ENCODE results near the gene TOP3A. TPM values are rescaled to one million over a fixed set of nuclear protein-coding genes. Genes with fewer than 3 reads are reported as not detected.
A peak's percentile ranks its signal among the peaks of the same experiment; 100 is the strongest.
"Not testable (repeated sequence)": the region's sequence is repeated elsewhere in the genome, so short reads cannot be mapped to it uniquely, and the experiment has no call there.

The TOP3A gene
- total and polyA plus RNA-seq, 3 experiments from 2014 or later: 21.7 to 72.8 (median 69.7) TPM

GRCh38 chr17:18360518-18360917, 45.7 kb upstream of the TOP3A start:
- Mint-ChIP-seq H3K27me3 (no peaks in the 10 kb centered on the region), H3K4me3 (peak overlapping the region in 3 of 7 donors; percentile 20 to 56 (median 24)), H3K4me1 (peaks cover 14 to 20% (median 17%) of the 10 kb centered on the region in 3 donors), H3K27ac (peak overlapping the region in 2 of 8 donors; percentile 51 to 74), H3K9me3 (no peaks in the 10 kb centered on the region), H3K36me3 (peaks cover 0 to 12% (median under 1%) of the 10 kb centered on the region in 3 donors)
- Histone ChIP-seq H3K27me3 (ENCODE audit: insufficient read depth, low read length, poor library complexity, severe bottlenecking) (no peaks in the 10 kb centered on the region), H3K4me1 (ENCODE audit: insufficient read depth, low read length) (peaks cover 8% of the 10 kb centered on the region), H3K9me3 (ENCODE audit: low read length) (no peaks in the 10 kb centered on the region), H3K27ac (ENCODE audit: low read depth, low read length) (no peak overlapping the region), H3K4me3 (ENCODE audit: low read length) (no peak overlapping the region), H3K36me3 (ENCODE audit: insufficient read depth, low read length) (no peaks in the 10 kb centered on the region)
- ChIA-PET CTCF (no interaction called here), POLR2A (no interaction called here)
- DNase-seq: no peak

- H3K27ac ChIP-seq (ENCODE audit: low read depth, low read length): no peak overlapping the region
- H3K4me1 ChIP-seq (ENCODE audit: insufficient read depth, low read length): no peaks in the 10 kb centered on the region
- no peaks in the 10 kb centered on the region for H3K9me3 Mint-ChIP-seq
- no peak overlapping the region for H3K27ac Mint-ChIP-seq
- H3K36me3 ChIP-seq (ENCODE audit: insufficient read depth, low read length): peaks cover 8% of the 10 kb centered on the region
- ChIA-PET POLR2A (no interaction called here), CTCF (no interaction called here)
- no peaks in the 10 kb centered on the region for H3K27me3 Mint-ChIP-seq
- H3K4me3 Mint-ChIP-seq: no peak overlapping the region
- DNase-seq: no peak
- peaks cover 0 to 36% (median 5%) of the 10 kb centered on the region in 3 donors for H3K36me3 Mint-ChIP-seq
- H3K9me3 ChIP-seq (ENCODE audit: low read length): no peaks in the 10 kb centered on the region
- no peaks in the 10 kb centered on the region for H3K27me3 ChIP-seq (ENCODE audit: insufficient read depth, low read length, poor library complexity, severe bottlenecking)
- peaks cover 0 to 1% (median under 1%) of the 10 kb centered on the region in 3 donors for H3K4me1 Mint-ChIP-seq
- no peak overlapping the region for H3K4me3 ChIP-seq (ENCODE audit: low read length)
These were observed 41.8 kb upstream of the TOP3A start for GRCh38 chr17:18356624-18357023.

DNA sequence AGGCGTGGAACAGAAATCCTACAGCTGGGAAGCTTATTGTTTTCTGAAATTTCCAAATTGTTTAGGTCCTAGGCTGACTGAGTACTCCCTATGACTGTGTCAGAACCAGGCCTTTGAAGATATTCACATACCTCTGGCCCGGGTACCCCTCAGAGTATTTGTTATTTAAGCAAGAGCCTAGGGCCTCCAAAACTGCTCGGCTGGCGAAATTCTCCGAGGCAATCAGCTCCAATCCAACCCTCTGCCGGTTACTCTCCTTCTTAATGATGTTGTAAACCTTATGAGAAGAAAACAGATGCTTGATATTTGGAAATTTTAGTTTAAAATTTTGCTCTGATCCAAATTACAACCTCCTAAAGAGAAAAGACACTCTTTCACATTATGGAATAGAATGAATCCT, 38.7 kb upstream of the TOP3A start:
- H3K27me3 ChIP-seq (ENCODE audit: insufficient read depth, low read length, poor library complexity, severe bottlenecking): no peaks in the 10 kb centered on the region

GRCh38 chr17:18344021-18344420, 29.2 kb upstream of the TOP3A start:
- peak overlapping the region in 2 of 8 donors; percentile 26 to 78 for H3K27ac Mint-ChIP-seq
- peaks cover 4 to 66% (median 14%) of the 10 kb centered on the region in 3 donors for H3K36me3 Mint-ChIP-seq
- no peak overlapping the region for H3K4me3 Mint-ChIP-seq
- no peaks in the 10 kb centered on the region for H3K9me3 ChIP-seq (ENCODE audit: low read length)
- peaks cover 0 to 4% (median 0%) of the 10 kb centered on the region in 3 donors for H3K4me1 Mint-ChIP-seq
- H3K4me1 ChIP-seq (ENCODE audit: insufficient read depth, low read length): no peaks in the 10 kb centered on the region
- H3K9me3 Mint-ChIP-seq: no peaks in the 10 kb centered on the region
- H3K4me3 ChIP-seq (ENCODE audit: low read length): no peak overlapping the region
- DNase-seq: no peak
- ChIA-PET POLR2A (no interaction called here), CTCF (no interaction called here)
- no peaks in the 10 kb centered on the region for H3K27me3 Mint-ChIP-seq
- H3K27me3 ChIP-seq (ENCODE audit: insufficient read depth, low read length, poor library complexity, severe bottlenecking): no peaks in the 10 kb centered on the region
- no peak overlapping the region for H3K27ac ChIP-seq (ENCODE audit: low read depth, low read length)
- peaks cover 3% of the 10 kb centered on the region for H3K36me3 ChIP-seq (ENCODE audit: insufficient read depth, low read length)

More for the DNA sequence above, 38.7 kb upstream of the TOP3A start:
- H3K4me1 Mint-ChIP-seq: peaks cover 0 to 1% (median 0%) of the 10 kb centered on the region in 3 donors
- POLR2A ChIA-PET: no interaction called here
- peaks cover 8% of the 10 kb centered on the region for H3K36me3 ChIP-seq (ENCODE audit: insufficient read depth, low read length)
- H3K27me3 Mint-ChIP-seq: no peaks in the 10 kb centered on the region
- no peak overlapping the region for H3K4me3 Mint-ChIP-seq
- no peak overlapping the region for H3K27ac ChIP-seq (ENCODE audit: low read depth, low read length)
- no peaks in the 10 kb centered on the region for H3K9me3 ChIP-seq (ENCODE audit: low read length)
- H3K27ac Mint-ChIP-seq: peak overlapping the region in 1 of 8 donors; percentile 41
- peaks cover 0 to 43% (median 5%) of the 10 kb centered on the region in 3 donors for H3K36me3 Mint-ChIP-seq
- H3K4me3 ChIP-seq (ENCODE audit: low read length): no peak overlapping the region
- H3K9me3 Mint-ChIP-seq: no peaks in the 10 kb centered on the region
- no peaks in the 10 kb centered on the region for H3K4me1 ChIP-seq (ENCODE audit: insufficient read depth, low read length)
- CTCF ChIA-PET: no interaction called here
- DNase-seq: no peak

GRCh38 chr17:18339933-18340332, 25.1 kb upstream of the TOP3A start:
- Mint-ChIP-seq H3K27me3 (no peaks in the 10 kb centered on the region), H3K4me1 (peaks cover 0 to 4% (median 0%) of the 10 kb centered on the region in 3 donors), H3K4me3 (no peak overlapping the region), H3K27ac (no peak overlapping the region), H3K9me3 (no peaks in the 10 kb centered on the region), H3K36me3 (peaks cover 0 to 60% (median 10%) of the 10 kb centered on the region in 3 donors)
- Histone ChIP-seq H3K4me3 (ENCODE audit: low read length) (no peak overlapping the region), H3K36me3 (ENCODE audit: insufficient read depth, low read length) (peaks cover 3% of the 10 kb centered on the region), H3K4me1 (ENCODE audit: insufficient read depth, low read length) (no peaks in the 10 kb centered on the region), H3K27me3 (ENCODE audit: insufficient read depth, low read length, poor library complexity, severe bottlenecking) (no peaks in the 10 kb centered on the region), H3K9me3 (ENCODE audit: low read length) (no peaks in the 10 kb centered on the region), H3K27ac (ENCODE audit: low read depth, low read length) (no peak overlapping the region)
- DNase-seq: no peak
- ChIA-PET CTCF (no interaction called here), POLR2A (no interaction called here)

- H3K27ac Mint-ChIP-seq; CTCF ChIA-PET; H3K4me1 ChIP-seq (ENCODE audit: insufficient read depth, low read length); H3K27ac ChIP-seq (ENCODE audit: low read depth, low read length); H3K4me1 Mint-ChIP-seq; H3K27me3 Mint-ChIP-seq; DNase-seq; H3K27me3 ChIP-seq (ENCODE audit: insufficient read depth, low read length, poor library complexity, severe bottlenecking); H3K36me3 ChIP-seq (ENCODE audit: insufficient read depth, low read length); POLR2A ChIA-PET; H3K4me3 ChIP-seq (ENCODE audit: low read length); H3K9me3 Mint-ChIP-seq; H3K4me3 Mint-ChIP-seq; H3K9me3 ChIP-seq (ENCODE audit: low read length): not testable (repeated sequence)
- H3K36me3 Mint-ChIP-seq: peaks cover 0 to 61% (median 11%) of the 10 kb centered on the region in 3 donors
These were observed 23.4 kb upstream of the TOP3A start for GRCh38 chr17:18338158-18338557.

DNA sequence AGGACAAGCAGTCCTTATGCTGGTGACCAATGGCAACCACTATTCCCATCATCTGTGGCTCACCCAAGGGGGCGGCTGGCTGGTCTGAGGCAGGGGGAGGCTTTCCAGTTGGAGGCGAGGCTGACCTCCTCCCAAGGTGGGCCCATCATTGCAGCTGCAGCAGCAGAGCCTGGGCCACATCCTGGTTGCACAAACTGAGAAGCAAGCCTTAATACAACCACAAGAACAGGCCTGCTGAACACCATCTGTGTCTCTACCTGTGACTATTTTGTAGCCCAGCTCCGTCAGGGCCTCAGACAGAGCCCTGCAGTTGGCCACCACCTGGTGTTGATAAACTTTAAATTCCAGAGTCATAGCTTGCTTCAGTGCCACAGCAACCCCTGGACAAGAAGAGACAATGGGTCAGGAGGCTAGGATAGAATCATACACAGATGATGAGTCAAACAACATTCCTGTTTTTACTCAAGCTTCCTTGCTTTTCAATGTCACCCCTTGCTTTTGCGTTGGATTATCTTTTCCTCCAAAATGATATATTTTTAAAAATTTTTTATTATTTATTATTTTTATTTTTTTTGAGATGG, 18.2 kb upstream of the TOP3A start:
- H3K27ac ChIP-seq (ENCODE audit: low read depth, low read length): no peak overlapping the region
- POLR2A ChIA-PET: no interaction called here
- no peaks in the 10 kb centered on the region for H3K27me3 ChIP-seq (ENCODE audit: insufficient read depth, low read length, poor library complexity, severe bottlenecking)
- Mint-ChIP-seq H3K27me3 (no peaks in the 10 kb centered on the region), H3K4me3 (no peak overlapping the region), H3K36me3 (peaks cover 0 to 62% (median 4%) of the 10 kb centered on the region in 3 donors), H3K9me3 (no peaks in the 10 kb centered on the region), H3K27ac (peak overlapping the region in 4 of 8 donors; percentile 84 to 96 (median 92)), H3K4me1 (peaks cover 14 to 24% (median 18%) of the 10 kb centered on the region in 3 donors)
- no peak overlapping the region for H3K4me3 ChIP-seq (ENCODE audit: low read length)
- H3K9me3 ChIP-seq (ENCODE audit: low read length): no peaks in the 10 kb centered on the region
- CTCF ChIA-PET: no interaction called here
- no peak for DNase-seq
- peaks cover 15% of the 10 kb centered on the region for H3K36me3 ChIP-seq (ENCODE audit: insufficient read depth, low read length)
- H3K4me1 ChIP-seq (ENCODE audit: insufficient read depth, low read length): peaks cover 12% of the 10 kb centered on the region

DNA sequence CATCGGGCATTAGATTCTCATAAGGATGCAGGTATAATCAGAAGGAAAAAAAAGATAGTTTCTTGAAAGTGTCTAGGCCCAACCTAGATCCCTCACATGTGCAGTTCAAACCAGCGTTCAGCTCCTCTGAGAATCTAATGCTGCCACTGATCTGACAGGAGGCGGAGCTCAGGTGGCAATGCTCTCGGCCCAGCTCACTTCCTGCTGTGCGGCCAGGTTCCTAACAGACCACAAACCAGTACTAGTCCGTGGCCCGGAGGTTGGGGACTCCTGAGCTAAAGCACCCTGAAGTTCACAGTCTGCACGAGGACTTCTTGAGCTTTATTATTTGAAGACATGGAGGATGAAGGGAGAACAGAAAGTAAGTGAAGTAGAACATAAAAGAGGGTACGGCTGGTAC, 17.1 kb upstream of the TOP3A start:
- H3K4me3 ChIP-seq (ENCODE audit: low read length): no peak overlapping the region
- no peaks in the 10 kb centered on the region for H3K27me3 Mint-ChIP-seq
- H3K27ac Mint-ChIP-seq: peak overlapping the region; percentile 31 to 96 (median 92)
- H3K9me3 Mint-ChIP-seq: no peaks in the 10 kb centered on the region
- peaks cover 16% of the 10 kb centered on the region for H3K36me3 ChIP-seq (ENCODE audit: insufficient read depth, low read length)
- CTCF ChIA-PET: interaction anchor here (0.8 to 1.0 kb wide), 2 partner anchors 9 to 31 kb away, joined by 3 read pairs; no protein-coding TSS in a partner anchor
- H3K4me1 Mint-ChIP-seq: peaks cover 14 to 24% (median 18%) of the 10 kb centered on the region in 3 donors
- H3K36me3 Mint-ChIP-seq: peaks cover 0 to 67% (median 4%) of the 10 kb centered on the region in 3 donors
- H3K4me3 Mint-ChIP-seq: peak overlapping the region in 6 of 7 donors; percentile 69 to 78 (median 72)
- POLR2A ChIA-PET: interaction anchor here (0.6 to 0.7 kb wide), 2 partner anchors 20 to 359 kb away, joined by 3 read pairs; partner anchors contain the start of gene DRC3
- peak in 2 of 5 donors; percentile 11 to 59 for DNase-seq
- no peaks in the 10 kb centered on the region for H3K27me3 ChIP-seq (ENCODE audit: insufficient read depth, low read length, poor library complexity, severe bottlenecking)
- H3K27ac ChIP-seq (ENCODE audit: low read depth, low read length): no peak overlapping the region
- H3K4me1 ChIP-seq (ENCODE audit: insufficient read depth, low read length): peaks cover 12% of the 10 kb centered on the region
- no peaks in the 10 kb centered on the region for H3K9me3 ChIP-seq (ENCODE audit: low read length)
